RKO (cell line): ENCODE measurements around the gene RAB8B.
"Not testable (repeated sequence)": the region's sequence is repeated elsewhere in the genome, so short reads cannot be mapped to it uniquely, and the experiment has no call there.

Experiments
- DNase-seq: peaks from one replicate; pipeline ENCODE4 v3.0.0-alpha.2; 2016; ENCODE audit warnings: low spot score

Gene RAB8B

GRCh38 chr15:63186065-63186464 lies 3.3 kb upstream of the RAB8B start:
- no peak for DNase-seq

GRCh38 chr15:63187589-63188226 lies 1.7 kb upstream of the RAB8B start:
- DNase-seq = no peak

- no peak for DNase-seq
These were observed 1.0 kb upstream of the RAB8B start for GRCh38 chr15:63188247-63188925.

- DNase-seq = peak; percentile 78
These were observed 749 bp downstream of the RAB8B start for GRCh38 chr15:63189941-63190768.

- DNase-seq = no peak
These were observed 1.6 kb downstream of the RAB8B start for GRCh38 chr15:63190769-63191649.

- no peak for DNase-seq
These were observed 2.7 kb downstream of the RAB8B start for GRCh38 chr15:63191895-63192618.

- DNase-seq = no peak
These were observed 3.3 kb downstream of the RAB8B start for GRCh38 chr15:63192619-63193206.

- DNase-seq = no peak
These were observed 4.9 kb downstream of the RAB8B start for GRCh38 chr15:63194302-63194701.

- no peak for DNase-seq
These were observed 5.6 kb downstream of the RAB8B start for GRCh38 chr15:63194880-63195568.

GRCh38 chr15:63195569-63196015 lies 6.2 kb downstream of the RAB8B start:
- DNase-seq = no peak

- DNase-seq = no peak
These were observed 7.4 kb downstream of the RAB8B start for GRCh38 chr15:63196842-63197241.

GRCh38 chr15:63197626-63198025 lies 8.2 kb downstream of the RAB8B start:
- no peak for DNase-seq

- DNase-seq = no peak
These were observed 9.2 kb downstream of the RAB8B start for GRCh38 chr15:63198371-63199250.

GRCh38 chr15:63200464-63201249 lies 11.3 kb downstream of the RAB8B start:
- no peak for DNase-seq

- DNase-seq = no peak
These were observed 13.5 kb downstream of the RAB8B start for GRCh38 chr15:63202861-63203260.

- DNase-seq = peak; percentile 8
These were observed 14.2 kb downstream of the RAB8B start for GRCh38 chr15:63203451-63204090.

- no peak for DNase-seq
These were observed 16.7 kb downstream of the RAB8B start for GRCh38 chr15:63206079-63206478.

GRCh38 chr15:63208824-63209223 lies 19.4 kb downstream of the RAB8B start:
- DNase-seq = not testable (repeated sequence)
